Liver (tissue), 9 donors: ENCODE results near the gene PLCB1. TPM values are rescaled to one million over a fixed set of nuclear protein-coding genes. Genes with fewer than 3 reads are reported as not detected.

Experiments
- DNase-seq: peaks from one replicate; pipeline ENCODE4 v3.0.0-alpha.2; 2017; ENCODE audit warnings: low spot score
- H3K27ac ChIP-seq, 2 donors: one replicate each; pipeline ENCODE4 v1.7.0; 2013; ENCODE audit warnings: inconsistent platforms in 2 of 2, low read length in 2 of 2, control low read depth in 1 of 2, low read depth in 1 of 2, mild to moderate bottlenecking in 1 of 2
- H3K27me3 ChIP-seq, 4 donors: one replicate each; pipeline versions ENCODE4 v1.6.1 to v1.7.0; 2013; ENCODE audit warnings: low read length in 3 of 4, inconsistent platforms in 1 of 4, mild to moderate bottlenecking in 1 of 4, moderate library complexity in 1 of 4; ENCODE audit not compliant: control insufficient read depth in 4 of 4, insufficient read depth in 4 of 4
- H3K36me3 ChIP-seq, 4 donors: one replicate each; pipeline versions ENCODE4 v1.6.1 to v1.7.0; 2013; ENCODE audit warnings: low read length in 3 of 4, mild to moderate bottlenecking in 3 of 4, low read depth in 1 of 4, moderate library complexity in 1 of 4; ENCODE audit not compliant: control insufficient read depth in 4 of 4, insufficient read depth in 3 of 4
- H3K4me1 ChIP-seq, 4 donors: one replicate each; pipeline versions ENCODE4 v1.6.1 to v1.7.0; 2013; ENCODE audit warnings: low read length in 3 of 4, mild to moderate bottlenecking in 3 of 4, moderate library complexity in 1 of 4; ENCODE audit not compliant: control insufficient read depth in 4 of 4, insufficient read depth in 4 of 4
- H3K4me3 ChIP-seq, 3 donors: one replicate each; pipeline versions ENCODE4 v1.6.1 to v1.7.0; 2013; ENCODE audit warnings: low read length in 3 of 3, control low read depth in 1 of 3, low read depth in 1 of 3, mild to moderate bottlenecking in 1 of 3
- H3K9ac ChIP-seq, 2 donors: one replicate each; pipeline ENCODE4 v1.7.0; 2013; ENCODE audit warnings: low read length in 2 of 2, mild to moderate bottlenecking in 2 of 2, moderate library complexity in 2 of 2, control low read depth in 1 of 2, low read depth in 1 of 2
- H3K9me3 ChIP-seq, 4 donors: one replicate each; pipeline versions ENCODE4 v1.6.1 to v1.7.0; 2013; ENCODE audit warnings: low read length in 3 of 4; ENCODE audit not compliant: control insufficient read depth in 4 of 4
- ATF3 ChIP-seq: IDR thresholded peaks from 2 replicates; pipeline ENCODE4 v1.6.1; 2016; ENCODE audit warnings: antibody characterized with exemption
- CTCF ChIP-seq: fragments of 150-350 bp; IDR thresholded peaks from 2 replicates; pipeline ENCODE4 v1.5.1; 2017; ENCODE audit warnings: improper control_type of control experiment, low read depth, low read length; ENCODE audit not compliant: missing input control
- EGR1 ChIP-seq, 2 donors: IDR thresholded peaks; 2 replicates each; pipeline ENCODE4 v1.6.1; 2016 to 2018; ENCODE audit warnings: antibody characterized with exemption in 2 of 2, low read depth in 2 of 2
- FOXA1 ChIP-seq: IDR thresholded peaks from 2 replicates; pipeline ENCODE4 v1.6.1; 2016; ENCODE audit warnings: antibody characterized with exemption
- HNF4A ChIP-seq, 2 donors: conservative IDR thresholded peaks; 2 replicates each; pipeline ENCODE4 v1.6.1; 2016; ENCODE audit warnings: antibody characterized with exemption in 2 of 2, mild to moderate bottlenecking in 2 of 2
- HNF4G ChIP-seq: IDR thresholded peaks from 2 replicates; pipeline ENCODE4 v1.6.1; 2016; ENCODE audit warnings: antibody characterized with exemption
- NR2F2 ChIP-seq: IDR thresholded peaks from 2 replicates; pipeline ENCODE4 v1.6.1; 2016; ENCODE audit warnings: antibody characterized with exemption
- RAD21 ChIP-seq, 2 donors: IDR thresholded peaks; 2 replicates each; pipeline ENCODE4 v1.6.1; 2016; ENCODE audit warnings: antibody characterized with exemption in 2 of 2, mild to moderate bottlenecking in 2 of 2
- RXRA ChIP-seq, 2 donors: IDR thresholded peaks; 2 replicates each; pipeline ENCODE4 v1.6.1; 2017 to 2018; ENCODE audit warnings: antibody characterized with exemption in 2 of 2, mild to moderate bottlenecking in 1 of 2
- SP1 ChIP-seq: IDR thresholded peaks from 2 replicates; pipeline ENCODE4 v1.6.1; 2018; ENCODE audit warnings: antibody characterized with exemption, mild to moderate bottlenecking
- TAF1 ChIP-seq: conservative IDR thresholded peaks from 2 replicates; pipeline ENCODE4 v1.6.1; 2016; ENCODE audit warnings: antibody characterized with exemption, mild to moderate bottlenecking
- YY1 ChIP-seq: IDR thresholded peaks from 2 replicates; pipeline ENCODE4 v1.6.1; 2016; ENCODE audit warnings: antibody characterized with exemption, mild to moderate bottlenecking
- ZBTB33 ChIP-seq: IDR thresholded peaks from 2 replicates; pipeline ENCODE4 v1.6.1; 2016; ENCODE audit warnings: antibody characterized with exemption
- WGBS: extraction: QIAGEN DNeasy Blood & Tissue Kit; methylation state at CpG from one replicate; pipeline ENCODE4 v1.1.7; 2013; 5-methylcytosine and 5-hydroxymethylcytosine counted together
- polyA plus RNA-seq, 2 donors: library from polyadenylated mRNA; stranded (reverse) in 1 of 2; unstranded in 1 of 2; fragments of 200-250 nt in 1 of 2; fragments of >200 nt in 1 of 2; fragmentation: Nextera tagmentation in 1 of 2; extraction: Ambion mirVana in 1 of 2; gene quantifications; one replicate each; pipeline versions ENCODE4 v1.2.1 to v1.2.3, GENCODE V29; 2013 to 2015
- total RNA-seq, 2 donors: library from RNA; depleted of rRNA; stranded (reverse); fragments of >200 nt; gene quantifications; one replicate each; pipeline ENCODE4 v1.2.3, GENCODE V29; 2014
- donor health status: healthy.
- donor health status: healthy.
- donor health status: healthy.
- donor health status: healthy.
- donor health status: healthy.

The PLCB1 gene
- total and polyA plus RNA-seq, 4 donors, result 3.7 to 13.5 (median 5.9) TPM

- H3K4me1 ChIP-seq, result no peaks in the 10 kb centered on the region
- no peak overlapping the region for H3K9ac ChIP-seq
- TF ChIP-seq ATF3, result no peak
- TF ChIP-seq FOXA1, result no peak
- no peak for TF ChIP-seq YY1
- no peak for TF ChIP-seq HNF4G
- TF ChIP-seq EGR1 (IDR thresholded peaks at IDR 0.05; ENCODE audit: low read depth in 2 of 2), result no peak
- TF ChIP-seq CTCF, result no peak
- TF ChIP-seq TAF1, result no peak
- TF ChIP-seq SP1, result no peak
- no peak for TF ChIP-seq RAD21 (IDR thresholded peaks at IDR 0.05)
- no peak for TF ChIP-seq RXRA (IDR thresholded peaks at IDR 0.05)
- no peak for TF ChIP-seq ZBTB33
- TF ChIP-seq NR2F2, result no peak
- WGBS, result 75% methylated on average over 1 of the region's 1 CpG
- H3K36me3 ChIP-seq, result no peaks in the 10 kb centered on the region
- H3K27me3 ChIP-seq, result no peaks in the 10 kb centered on the region
- H3K27ac ChIP-seq, result no peak overlapping the region
- H3K4me3 ChIP-seq, result no peak overlapping the region
- no peak for DNase-seq
- H3K9me3 ChIP-seq, result no peaks in the 10 kb centered on the region
Measured at GRCh38 chr20:8304124-8304816, 172.2 kb downstream of the PLCB1 start.

GRCh38 chr20:8305449-8305978 lies 173.4 kb downstream of the PLCB1 start:
- no peak overlapping the region for H3K9ac ChIP-seq
- H3K36me3 ChIP-seq, result no peaks in the 10 kb centered on the region
- H3K27me3 ChIP-seq, result no peaks in the 10 kb centered on the region
- H3K27ac ChIP-seq, result no peak overlapping the region
- H3K4me3 ChIP-seq, result no peak overlapping the region
- H3K4me1 ChIP-seq, result no peaks in the 10 kb centered on the region
- 55% methylated on average over 11 of the region's 11 CpGs for WGBS
- TF ChIP-seq HNF4G, result no peak
- peak; percentile 78 to 93 for TF ChIP-seq RAD21 (IDR thresholded peaks at IDR 0.05)
- TF ChIP-seq RXRA (IDR thresholded peaks at IDR 0.05), result peak in 1 of 2 donors; percentile 10
- TF ChIP-seq ZBTB33, result no peak
- no peak for TF ChIP-seq ATF3
- peak in 1 of 2 donors; percentile 14 for TF ChIP-seq HNF4A (conservative IDR thresholded peaks at IDR 0.05)
- peak; percentile 69 for TF ChIP-seq CTCF
- H3K9me3 ChIP-seq, result no peaks in the 10 kb centered on the region
- DNase-seq, result peak; percentile 56
